Measurements from ENCODE around the gene WNT3. TPM values are rescaled to one million over a fixed set of nuclear protein-coding genes. Genes with fewer than 3 reads are reported as not detected.
A peak's percentile ranks its signal among the peaks of the same experiment; 100 is the strongest.

The WNT3 gene
- total RNA-seq, 1 donor from 2014 or later, result not detected

DNA sequence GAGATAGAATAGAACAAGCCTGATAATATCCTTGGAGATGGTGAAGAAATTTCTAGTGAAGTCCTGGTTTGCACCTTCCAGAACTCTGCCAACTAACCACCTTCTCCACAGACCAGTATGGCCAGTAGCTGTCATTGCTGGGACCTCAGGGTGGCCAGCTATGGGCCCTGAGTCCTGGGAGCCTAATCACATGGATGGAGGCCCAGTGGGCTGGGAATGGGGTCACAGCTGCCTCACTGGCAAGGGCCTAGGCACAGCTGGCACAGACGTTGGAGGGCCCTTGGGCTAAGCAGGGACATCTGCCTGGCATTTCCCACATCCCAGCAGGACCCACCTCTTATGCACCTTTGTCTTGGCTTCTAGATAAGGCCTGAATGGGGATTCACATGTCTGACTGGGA is 7.6 kb upstream of the WNT3 start:
- Histone ChIP-seq H3K9me3 (no peaks in the 10 kb centered on the region), H3K36me3 (no peaks in the 10 kb centered on the region), H3K27ac (no peak overlapping the region), H3K4me3 (no peak overlapping the region), H3K27me3 (peaks cover 8% of the 10 kb centered on the region), H3K4me1 (no peaks in the 10 kb centered on the region)
- TF ChIP-seq, protein P1, sequence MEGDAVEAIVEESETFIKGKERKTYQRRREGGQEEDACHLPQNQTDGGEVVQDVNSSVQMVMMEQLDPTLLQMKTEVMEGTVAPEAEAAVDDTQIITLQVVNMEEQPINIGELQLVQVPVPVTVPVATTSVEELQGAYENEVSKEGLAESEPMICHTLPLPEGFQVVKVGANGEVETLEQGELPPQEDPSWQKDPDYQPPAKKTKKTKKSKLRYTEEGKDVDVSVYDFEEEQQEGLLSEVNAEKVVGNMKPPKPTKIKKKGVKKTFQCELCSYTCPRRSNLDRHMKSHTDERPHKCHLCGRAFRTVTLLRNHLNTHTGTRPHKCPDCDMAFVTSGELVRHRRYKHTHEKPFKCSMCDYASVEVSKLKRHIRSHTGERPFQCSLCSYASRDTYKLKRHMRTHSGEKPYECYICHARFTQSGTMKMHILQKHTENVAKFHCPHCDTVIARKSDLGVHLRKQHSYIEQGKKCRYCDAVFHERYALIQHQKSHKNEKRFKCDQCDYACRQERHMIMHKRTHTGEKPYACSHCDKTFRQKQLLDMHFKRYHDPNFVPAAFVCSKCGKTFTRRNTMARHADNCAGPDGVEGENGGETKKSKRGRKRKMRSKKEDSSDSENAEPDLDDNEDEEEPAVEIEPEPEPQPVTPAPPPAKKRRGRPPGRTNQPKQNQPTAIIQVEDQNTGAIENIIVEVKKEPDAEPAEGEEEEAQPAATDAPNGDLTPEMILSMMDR (IDR thresholded peaks at IDR 0.05), result no peak
- DNase-seq (ENCODE audit: low spot score in 2 of 2), result no peak
- intact Hi-C loops (cut with DNase I), result no loop called here

DNA sequence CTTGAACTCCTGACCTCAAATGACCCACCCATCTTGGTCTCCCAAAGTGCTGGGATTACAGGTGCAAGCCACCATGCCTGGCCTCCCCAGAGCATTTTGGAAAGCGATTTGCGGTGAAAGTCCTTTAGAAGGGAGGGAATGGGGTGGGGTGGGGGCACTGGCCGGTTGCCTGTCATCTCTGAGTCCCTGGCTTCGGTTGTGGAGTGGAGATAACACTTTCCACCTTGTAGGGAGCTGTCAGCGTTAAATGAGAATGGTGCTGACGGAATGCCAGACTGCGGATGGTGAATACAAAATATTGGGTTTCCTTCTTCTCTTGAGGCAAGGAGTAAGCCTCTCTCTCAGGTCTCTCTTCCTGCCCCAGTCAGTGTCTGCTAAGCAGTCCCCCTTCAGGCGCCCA is 5.2 kb upstream of the WNT3 start:
- H3K27me3 ChIP-seq, result peaks cover 23% of the 10 kb centered on the region

GRCh38 chr17:46822388-46822921 is 4.0 kb upstream of the WNT3 start:
- Histone ChIP-seq H3K4me1 (peaks cover 6 to 8% of the 10 kb centered on the region in 2 donors), H3K27ac (no peak overlapping the region), H3K4me3 (no peak overlapping the region), H3K27me3 (peaks cover 32% of the 10 kb centered on the region), H3K9me3 (no peaks in the 10 kb centered on the region), H3K36me3 (no peaks in the 10 kb centered on the region)
- intact Hi-C loops (cut with DNase I), result no loop called here
- DNase-seq (ENCODE audit: low spot score in 2 of 2), result no peak
- TF ChIP-seq, protein P1 (IDR thresholded peaks at IDR 0.05), result peak in 2 of 3 experiments; percentile 14 to 35

More for the DNA sequence above, 5.2 kb upstream of the WNT3 start:
- intact Hi-C loops (cut with DNase I), result no loop called here
- H3K27ac ChIP-seq, result no peak overlapping the region
- peaks cover 2 to 5% of the 10 kb centered on the region in 2 donors for H3K4me1 ChIP-seq
- DNase-seq (ENCODE audit: low spot score in 2 of 2), result no peak
- H3K9me3 ChIP-seq, result no peaks in the 10 kb centered on the region
- H3K4me3 ChIP-seq, result no peak overlapping the region
- H3K36me3 ChIP-seq, result no peaks in the 10 kb centered on the region
- TF ChIP-seq, protein P1 (IDR thresholded peaks at IDR 0.05), result no peak

DNA sequence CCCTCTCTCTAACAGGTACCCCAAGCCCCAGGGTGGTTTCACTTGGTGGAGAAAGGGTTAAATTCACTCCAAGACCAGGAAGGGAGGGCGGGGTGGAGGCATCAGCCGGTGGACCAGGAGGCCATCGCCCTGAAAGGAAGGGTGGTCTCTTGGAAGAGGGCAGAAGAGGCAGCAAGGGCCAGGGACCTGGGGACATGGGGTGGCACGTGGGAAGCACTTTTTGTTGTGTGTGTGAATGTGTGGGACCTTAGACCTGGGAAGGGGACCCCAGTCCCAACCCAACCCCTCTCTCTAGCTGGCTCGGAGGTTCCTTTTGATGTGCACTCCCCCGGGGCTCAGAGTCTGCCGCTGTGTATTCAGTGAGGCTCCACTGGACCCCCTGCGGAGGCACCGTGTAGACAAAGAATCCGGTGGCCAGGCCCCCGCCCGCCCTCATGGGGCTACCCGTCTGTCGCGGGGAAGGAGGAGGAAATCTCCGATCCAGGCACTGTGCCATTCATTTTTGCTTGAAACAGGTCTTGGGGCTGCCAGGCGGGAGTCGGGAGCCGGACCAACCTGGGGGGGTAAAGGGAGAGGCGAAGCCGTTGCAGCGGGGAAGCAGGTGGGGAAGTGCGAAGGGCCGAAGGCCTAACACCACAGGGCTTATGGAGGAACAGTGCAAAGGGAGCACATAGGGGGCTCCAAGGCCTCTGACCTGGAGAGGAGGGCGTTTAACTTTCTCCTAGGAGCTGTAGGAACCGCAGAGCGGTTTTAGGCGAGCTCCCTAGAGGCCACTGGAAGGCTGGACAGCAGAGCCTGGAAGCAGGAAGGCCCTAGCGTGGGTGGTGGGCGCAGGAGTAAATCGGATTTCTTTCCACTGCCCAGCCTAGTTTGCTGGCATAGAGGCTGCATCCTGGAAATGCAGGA is 3.2 kb upstream of the WNT3 start:
- Histone ChIP-seq H3K4me3 (no peak overlapping the region), H3K27ac (no peak overlapping the region), H3K27me3 (peaks cover 37% of the 10 kb centered on the region), H3K4me1 (peaks cover 6 to 8% of the 10 kb centered on the region in 2 donors), H3K36me3 (no peaks in the 10 kb centered on the region), H3K9me3 (no peaks in the 10 kb centered on the region)
- TF ChIP-seq, protein P1 (IDR thresholded peaks at IDR 0.05), result no peak
- DNase-seq (ENCODE audit: low spot score in 2 of 2), result no peak
- intact Hi-C loops (cut with DNase I), result no loop called here

GRCh38 chr17:46820592-46821450 is 2.3 kb upstream of the WNT3 start:
- H3K27me3 ChIP-seq, result peaks cover 37% of the 10 kb centered on the region
- DNase-seq (ENCODE audit: low spot score in 2 of 2), result no peak
- TF ChIP-seq, protein P1 (IDR thresholded peaks at IDR 0.05), result no peak

More at GRCh38 chr17:46820592-46821450, 2.3 kb upstream of the WNT3 start:
- Histone ChIP-seq H3K27ac (no peak overlapping the region), H3K36me3 (no peaks in the 10 kb centered on the region), H3K9me3 (no peaks in the 10 kb centered on the region), H3K4me1 (peaks cover 6 to 8% of the 10 kb centered on the region in 2 donors), H3K4me3 (no peak overlapping the region)
- intact Hi-C loops (cut with DNase I), result no loop called here

All from ascending aorta (tissue), 2 donors.